Measurements from ENCODE around the gene ZNF91.

GRCh38 chr19:23403581-23404324 is 8.5 kb upstream of the ZNF91 start:
- TF ChIP-seq POLR2AphosphoS5 (IDR thresholded peaks at IDR 0.05; ENCODE audit: insufficient read depth in 1 of 2, low read depth in 1 of 2): no peak
- TF ChIP-seq CTCF (IDR thresholded peaks at IDR 0.05): no peak
